Left lung (tissue), 10 donors: ENCODE results near the gene ZSCAN1. TPM values are rescaled to one million over a fixed set of nuclear protein-coding genes. Genes with fewer than 3 reads are reported as not detected.

ENCODE experiments used
- ATAC-seq: fragments of 200-7000 bp; cut with Tn5 transposase; one replicate; pipeline ENCODE4 v1.9.1; 2020; ENCODE audit warnings: moderate library complexity
- DNase-seq, 4 donors: peaks; one replicate each; pipeline ENCODE4 v3.0.0-alpha.2; 2013 to 2020
- H3K27ac ChIP-seq, 2 donors: fragments of 200-600 bp; sonication (generic) in 1 of 2; one replicate each; pipeline versions ENCODE4 v1.5.0 to v1.8.0; 2020 to 2021
- H3K27me3 ChIP-seq, 2 donors: fragments of 200-600 bp; sonication (generic) in 1 of 2; one replicate each; pipeline versions ENCODE4 v1.5.0 to v1.8.0; 2020 to 2021
- H3K36me3 ChIP-seq, 2 donors: fragments of 200-600 bp; sonication (generic) in 1 of 2; one replicate each; pipeline versions ENCODE4 v1.5.0 to v1.8.0; 2020 to 2021
- H3K4me1 ChIP-seq, 2 donors: fragments of 200-600 bp; one replicate each; pipeline ENCODE4 v1.8.0; 2021
- H3K4me3 ChIP-seq, 2 donors: fragments of 200-600 bp; sonication (generic) in 1 of 2; one replicate each; pipeline versions ENCODE4 v1.5.0 to v1.8.0; 2020 to 2021; ENCODE audit warnings: mild to moderate bottlenecking in 1 of 2
- H3K9me3 ChIP-seq, 2 donors: fragments of 200-600 bp; sonication (generic) in 1 of 2; one replicate each; pipeline versions ENCODE4 v1.5.0 to v1.8.0; 2020 to 2021
- intact Hi-C, 2 donors: fragments of 100-400 bp; cut with DNase I; formaldehyde crosslinking; loops; one replicate each; pipeline versions ENCODE4 v1.11.2 to v1.14.2; 2022
- polyA plus RNA-seq, 6 donors: library from polyadenylated mRNA; unstranded; fragments of 120-200 nt; gene quantifications; one replicate each; pipeline ENCODE4 v1.2.1, GENCODE V29; 2013; ENCODE audit not compliant: insufficient read length in 6 of 6
- total RNA-seq, 2 donors: library from RNA; stranded (reverse); fragmentation: NEBNext Ultra II Directional; extraction: Animal tissue kit (Norgen Biotek cat#: 25700); gene quantifications; one replicate each; pipeline ENCODE4 v1.2.1, GENCODE V29; 2021
- TF ChIP-seq, protein P1 (sequence below), 2 donors: fragments of 200-600 bp; sonication (generic) in 1 of 2; IDR thresholded peaks; one replicate each; pipeline versions ENCODE4 v1.5.0 to v1.8.0; 2021; ENCODE audit warnings: antibody characterized with exemption in 2 of 2
- donor health status: DM: no; HTN: yes; CAD: no.
- donor health status: DM: no; HTN: no; CAD: no.

Gene ZSCAN1
- total and polyA plus RNA-seq, 8 donors, result 0.47 to 3.4 (median 2.4) TPM; not detected in 1

DNA sequence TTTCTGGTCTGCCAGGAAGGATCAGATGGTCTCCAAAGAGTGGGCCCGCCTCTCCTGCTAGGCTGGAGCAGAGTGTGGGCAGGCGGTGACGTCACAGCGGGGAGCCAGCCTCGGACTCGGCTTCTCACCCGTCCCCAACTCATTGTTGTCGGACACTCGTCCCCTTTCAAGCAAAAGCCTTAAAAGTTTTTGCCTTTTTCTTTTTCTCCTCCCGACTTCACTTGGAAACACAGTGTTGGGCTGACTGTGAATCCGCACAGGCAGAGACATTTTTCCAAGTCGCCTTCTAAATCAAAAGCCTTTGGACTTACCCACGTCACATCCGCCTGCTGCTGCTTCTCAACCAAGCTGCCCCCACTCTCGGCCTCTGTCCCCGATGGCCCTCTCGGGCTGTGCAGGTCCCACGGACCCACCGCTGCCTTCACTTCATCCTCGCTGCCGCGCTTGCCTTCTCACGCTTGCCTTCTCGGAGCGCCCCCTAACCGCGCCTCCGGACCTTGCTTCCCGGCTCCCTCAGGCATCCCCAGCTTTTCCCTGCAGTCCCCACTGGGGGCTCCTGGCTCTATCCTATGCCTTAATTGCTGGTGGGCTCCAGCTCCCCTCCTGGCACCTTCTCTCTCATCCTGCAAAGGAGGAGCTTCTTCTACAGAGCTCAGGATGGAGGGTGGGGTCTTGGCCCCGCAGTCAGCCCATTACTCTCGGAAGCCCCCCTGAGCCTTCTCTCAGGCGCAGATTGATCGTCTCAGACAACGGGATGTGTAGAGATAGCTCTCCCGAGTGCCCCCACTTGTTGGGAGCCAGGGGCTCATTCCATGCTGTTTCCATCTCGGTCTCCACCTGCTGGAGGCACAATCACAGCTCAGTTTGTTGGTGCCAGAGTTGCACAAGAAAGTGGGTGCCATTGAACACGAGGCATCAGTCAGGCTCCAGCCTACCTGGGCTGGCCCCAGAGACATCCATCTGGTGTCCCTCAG is 21.4 kb downstream of the ZSCAN1 start:
- intact Hi-C loops, result no loop called here
- H3K27ac ChIP-seq, result peak overlapping the region; percentile 36 to 57
- H3K36me3 ChIP-seq, result no peaks in the 10 kb centered on the region
- H3K4me1 ChIP-seq, result no peaks in the 10 kb centered on the region
- H3K4me3 ChIP-seq, result peak overlapping the region; percentile 10 to 17
- TF ChIP-seq, protein P1, sequence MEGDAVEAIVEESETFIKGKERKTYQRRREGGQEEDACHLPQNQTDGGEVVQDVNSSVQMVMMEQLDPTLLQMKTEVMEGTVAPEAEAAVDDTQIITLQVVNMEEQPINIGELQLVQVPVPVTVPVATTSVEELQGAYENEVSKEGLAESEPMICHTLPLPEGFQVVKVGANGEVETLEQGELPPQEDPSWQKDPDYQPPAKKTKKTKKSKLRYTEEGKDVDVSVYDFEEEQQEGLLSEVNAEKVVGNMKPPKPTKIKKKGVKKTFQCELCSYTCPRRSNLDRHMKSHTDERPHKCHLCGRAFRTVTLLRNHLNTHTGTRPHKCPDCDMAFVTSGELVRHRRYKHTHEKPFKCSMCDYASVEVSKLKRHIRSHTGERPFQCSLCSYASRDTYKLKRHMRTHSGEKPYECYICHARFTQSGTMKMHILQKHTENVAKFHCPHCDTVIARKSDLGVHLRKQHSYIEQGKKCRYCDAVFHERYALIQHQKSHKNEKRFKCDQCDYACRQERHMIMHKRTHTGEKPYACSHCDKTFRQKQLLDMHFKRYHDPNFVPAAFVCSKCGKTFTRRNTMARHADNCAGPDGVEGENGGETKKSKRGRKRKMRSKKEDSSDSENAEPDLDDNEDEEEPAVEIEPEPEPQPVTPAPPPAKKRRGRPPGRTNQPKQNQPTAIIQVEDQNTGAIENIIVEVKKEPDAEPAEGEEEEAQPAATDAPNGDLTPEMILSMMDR (IDR thresholded peaks at IDR 0.05), result no peak
- DNase-seq (peak in 2 of 4 donors; percentile 73 to 83), ATAC-seq (no peak)
- peaks cover 0 to 83% of the 10 kb centered on the region in 2 donors for H3K9me3 ChIP-seq
- peaks cover 0 to 8% of the 10 kb centered on the region in 2 donors for H3K27me3 ChIP-seq

DNA sequence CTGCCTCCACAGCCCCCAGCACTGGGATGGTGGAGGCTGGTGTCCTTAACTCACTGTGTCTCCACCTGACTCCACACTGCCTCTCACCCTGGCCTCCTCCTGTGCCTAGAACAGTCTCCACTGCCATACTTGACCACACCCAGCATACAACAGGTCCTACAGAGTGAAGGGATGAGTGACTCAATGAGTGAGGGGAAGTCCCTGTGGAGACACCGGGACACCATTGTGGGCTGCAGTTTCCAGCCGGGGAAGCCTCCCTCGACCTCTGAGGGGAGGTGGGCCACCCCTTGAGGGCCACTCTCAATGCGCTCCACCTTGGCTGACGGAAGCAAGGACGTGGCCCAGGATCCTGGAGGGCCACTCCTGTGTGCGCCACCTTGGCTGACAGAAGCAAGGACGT is 22.4 kb downstream of the ZSCAN1 start:
- Histone ChIP-seq H3K27ac (no peak overlapping the region), H3K4me1 (no peaks in the 10 kb centered on the region), H3K27me3 (peaks cover 0 to 8% of the 10 kb centered on the region in 2 donors), H3K36me3 (no peaks in the 10 kb centered on the region), H3K9me3 (peaks cover 0 to 83% of the 10 kb centered on the region in 2 donors), H3K4me3 (no peak overlapping the region)
- TF ChIP-seq, protein P1 (IDR thresholded peaks at IDR 0.05), result no peak
- ATAC-seq (no peak), DNase-seq (no peak)
- intact Hi-C loops, result no loop called here

DNA sequence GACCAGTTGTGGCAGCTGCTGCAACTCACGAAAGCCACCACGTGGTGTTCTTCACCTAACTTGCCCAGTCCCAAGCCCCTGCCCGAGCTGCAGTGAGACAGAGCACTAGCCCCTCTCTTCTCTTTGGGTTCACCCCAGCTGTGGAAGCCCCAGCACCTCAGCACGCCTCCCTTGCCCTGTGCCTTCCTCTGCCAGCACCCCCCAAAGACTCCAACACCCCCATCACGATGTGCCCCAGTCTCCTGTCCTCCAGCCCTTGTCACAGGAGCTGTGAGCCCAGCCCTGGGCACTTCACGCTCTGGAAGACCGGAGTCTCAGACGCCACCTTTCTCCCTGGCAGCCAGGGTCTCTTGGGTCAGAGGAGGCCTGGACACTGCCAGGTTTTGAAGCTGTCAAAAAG is 23.0 kb downstream of the ZSCAN1 start:
- ATAC-seq, result no peak
- no peak for DNase-seq
- no peak overlapping the region for H3K27ac ChIP-seq
- peaks cover 0 to 83% of the 10 kb centered on the region in 2 donors for H3K9me3 ChIP-seq
- H3K36me3 ChIP-seq, result no peaks in the 10 kb centered on the region
- no peak overlapping the region for H3K4me3 ChIP-seq
- intact Hi-C loops, result no loop called here
- TF ChIP-seq, protein P1 (IDR thresholded peaks at IDR 0.05), result no peak
- H3K27me3 ChIP-seq, result peaks cover 0 to 8% of the 10 kb centered on the region in 2 donors
- H3K4me1 ChIP-seq, result no peaks in the 10 kb centered on the region

DNA sequence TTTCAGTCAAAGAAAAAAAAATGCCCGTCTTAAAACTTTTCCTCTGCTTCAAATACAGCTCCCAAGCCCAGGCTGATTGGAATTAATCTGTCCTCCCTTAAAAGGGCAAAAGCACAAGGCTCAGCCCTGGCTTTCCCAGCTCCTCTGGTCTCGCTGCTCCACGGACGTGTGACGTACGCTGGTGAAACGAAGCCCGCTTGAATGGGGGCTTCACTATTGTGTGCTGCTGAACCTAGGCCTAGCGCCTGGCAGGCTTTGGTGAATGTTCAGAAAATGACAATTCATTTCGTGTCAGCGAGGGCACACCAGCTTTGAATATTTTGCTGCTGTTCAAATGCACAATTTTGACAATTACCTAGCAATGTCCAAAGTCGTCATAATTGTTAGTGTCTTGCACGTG is 24.6 kb downstream of the ZSCAN1 start:
- H3K4me1 ChIP-seq, result no peaks in the 10 kb centered on the region
- no peak for DNase-seq
- intact Hi-C loops, result no loop called here
- no peak for ATAC-seq
- H3K27me3 ChIP-seq, result peaks cover 0 to 8% of the 10 kb centered on the region in 2 donors
- peak overlapping the region in 1 of 2 donors; percentile 83 for H3K27ac ChIP-seq
- TF ChIP-seq, protein P1 (IDR thresholded peaks at IDR 0.05), result no peak
- peaks cover 0 to 81% of the 10 kb centered on the region in 2 donors for H3K9me3 ChIP-seq
- no peaks in the 10 kb centered on the region for H3K36me3 ChIP-seq
- peak overlapping the region in 1 of 2 donors; percentile 55 for H3K4me3 ChIP-seq

DNA sequence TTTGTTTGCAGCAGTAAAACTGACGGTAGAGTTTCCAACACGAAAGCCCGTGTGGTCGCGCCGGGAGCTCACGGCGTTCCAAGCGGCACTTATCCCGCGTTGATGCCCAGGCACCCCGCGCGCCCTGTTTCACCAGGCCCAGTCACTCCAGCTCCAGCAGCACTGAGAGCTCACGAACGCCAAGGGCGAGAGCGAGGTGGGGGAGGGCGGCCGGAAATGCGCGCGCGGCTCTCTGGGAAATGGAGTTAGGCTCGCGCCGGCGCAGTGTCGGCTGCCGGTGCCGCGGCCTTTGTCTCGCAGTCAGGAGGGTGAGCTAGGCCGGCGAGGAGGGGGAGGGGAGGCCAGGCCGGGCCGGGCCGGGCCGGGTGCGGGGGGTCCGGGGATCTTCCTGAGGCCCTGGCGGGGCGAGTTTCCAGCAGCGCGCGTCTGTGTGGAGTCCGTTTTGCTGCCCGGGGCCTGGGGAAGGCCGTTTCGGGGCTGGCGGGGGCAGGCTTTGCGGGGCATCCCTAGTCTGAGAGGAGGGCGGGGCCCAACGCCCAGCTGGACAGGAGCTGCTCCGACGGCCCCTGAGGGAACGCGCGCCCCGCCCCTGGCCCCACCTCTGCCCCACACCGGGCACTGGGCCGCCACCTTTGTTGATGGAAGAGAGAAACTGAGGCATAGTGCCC is 25.3 kb downstream of the ZSCAN1 start, which contains the start of gene ZNF135:
Gene ZNF135 (plus strand): TSS at position 280 of the 668 bp plus-strand sequence. CDS start 721 bp downstream, outside the sequence.
- Histone ChIP-seq H3K27me3 (peaks cover 0 to 8% of the 10 kb centered on the region in 2 donors), H3K9me3 (peaks cover 0 to 81% of the 10 kb centered on the region in 2 donors), H3K4me1 (no peaks in the 10 kb centered on the region), H3K36me3 (no peaks in the 10 kb centered on the region), H3K4me3 (peak within 1 kb of the TSS; percentile 54 to 55), H3K27ac (peak within 1 kb of the TSS; percentile 83 to 90)
- ATAC-seq, result peak; percentile 98
- TF ChIP-seq, protein P1 (IDR thresholded peaks at IDR 0.05), result no peak
- intact Hi-C loops, result no loop called here
- DNase-seq, result peak; percentile 85 to 96 (median 89)
